GM21786 (cell line): ENCODE results near the gene SEC16B.

Experiments
- ATAC-seq: cut with Tn5 transposase; IDR thresholded peaks from one replicate; pipeline ENCODE4 v1.9.1; 2021; ENCODE audit not compliant: unreplicated experiment

The SEC16B gene

DNA sequence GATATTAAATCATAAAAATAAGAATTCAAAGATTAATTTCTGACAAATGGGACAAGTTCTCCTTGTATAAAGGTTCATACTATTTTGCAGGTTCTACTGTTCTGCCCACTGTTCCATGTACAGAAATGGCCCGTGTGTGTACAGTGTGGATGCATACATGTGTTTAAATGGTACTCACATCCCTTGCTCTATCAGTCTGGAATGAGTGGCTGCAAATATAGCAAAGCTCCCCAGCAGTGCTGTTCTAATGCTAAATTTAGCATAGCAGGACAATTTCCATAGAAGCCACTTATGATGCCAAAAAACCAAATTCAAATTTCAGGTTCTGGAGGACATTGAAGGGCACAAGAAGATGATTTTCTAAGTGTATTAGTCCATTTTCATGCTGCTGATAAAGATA is 9.4 kb upstream of the SEC16B start:
- ATAC-seq = no peak

DNA sequence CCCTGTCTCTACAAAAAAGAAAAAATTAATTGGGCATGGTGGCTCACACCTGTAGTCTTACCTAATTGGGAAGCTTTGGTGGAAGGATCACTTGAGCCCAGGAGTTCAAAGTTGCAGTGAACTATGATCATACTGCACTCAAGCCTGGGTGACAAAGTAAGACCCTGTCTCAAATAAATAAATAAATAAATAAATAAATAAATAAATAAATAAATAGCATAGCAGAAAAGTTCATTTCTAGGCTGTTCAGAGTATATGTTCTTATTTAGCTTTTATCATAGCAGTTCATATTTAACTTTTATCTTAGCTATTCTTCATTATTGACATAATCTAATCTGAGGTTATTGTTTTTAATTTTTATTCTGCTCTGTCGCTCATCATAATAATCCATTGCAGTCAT is 8.7 kb upstream of the SEC16B start:
- ATAC-seq = no peak

DNA sequence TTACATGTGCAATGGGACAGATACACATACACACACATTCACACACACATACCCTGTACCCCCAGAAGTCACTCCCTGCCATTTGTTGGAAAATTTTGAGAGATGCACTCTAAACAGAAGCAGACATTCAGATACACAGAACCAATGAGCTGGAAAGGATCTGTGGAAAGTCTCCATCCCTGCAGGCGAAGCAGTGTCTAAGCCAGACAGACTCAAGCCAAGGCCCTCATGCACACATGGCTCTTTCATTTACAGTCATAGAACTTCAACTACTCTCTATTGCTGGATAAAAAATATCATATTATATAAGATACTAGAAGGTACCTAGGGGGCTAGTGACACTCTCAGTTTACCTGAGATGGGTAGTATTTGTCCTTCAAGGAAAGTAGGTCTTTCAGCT is 7.3 kb upstream of the SEC16B start:
- no peak for ATAC-seq

DNA sequence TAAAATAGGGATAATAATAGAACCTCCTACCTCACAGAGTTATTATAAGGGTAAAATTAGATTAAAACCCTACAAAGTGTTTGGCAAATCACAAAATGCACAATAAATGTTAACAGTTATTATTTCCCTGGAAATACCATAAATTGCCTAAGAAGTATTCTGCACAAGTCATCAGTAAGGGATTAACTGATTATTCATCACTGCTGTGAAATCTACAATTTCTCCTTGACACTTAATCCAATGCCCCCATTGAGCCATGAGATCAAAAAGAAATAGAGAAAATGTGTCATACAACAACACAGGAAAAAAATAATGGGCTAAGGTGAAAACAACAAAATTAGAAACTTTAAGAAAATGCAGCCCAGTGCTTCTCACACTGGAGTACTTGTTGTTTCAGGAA is 6.7 kb upstream of the SEC16B start:
- ATAC-seq = no peak

DNA sequence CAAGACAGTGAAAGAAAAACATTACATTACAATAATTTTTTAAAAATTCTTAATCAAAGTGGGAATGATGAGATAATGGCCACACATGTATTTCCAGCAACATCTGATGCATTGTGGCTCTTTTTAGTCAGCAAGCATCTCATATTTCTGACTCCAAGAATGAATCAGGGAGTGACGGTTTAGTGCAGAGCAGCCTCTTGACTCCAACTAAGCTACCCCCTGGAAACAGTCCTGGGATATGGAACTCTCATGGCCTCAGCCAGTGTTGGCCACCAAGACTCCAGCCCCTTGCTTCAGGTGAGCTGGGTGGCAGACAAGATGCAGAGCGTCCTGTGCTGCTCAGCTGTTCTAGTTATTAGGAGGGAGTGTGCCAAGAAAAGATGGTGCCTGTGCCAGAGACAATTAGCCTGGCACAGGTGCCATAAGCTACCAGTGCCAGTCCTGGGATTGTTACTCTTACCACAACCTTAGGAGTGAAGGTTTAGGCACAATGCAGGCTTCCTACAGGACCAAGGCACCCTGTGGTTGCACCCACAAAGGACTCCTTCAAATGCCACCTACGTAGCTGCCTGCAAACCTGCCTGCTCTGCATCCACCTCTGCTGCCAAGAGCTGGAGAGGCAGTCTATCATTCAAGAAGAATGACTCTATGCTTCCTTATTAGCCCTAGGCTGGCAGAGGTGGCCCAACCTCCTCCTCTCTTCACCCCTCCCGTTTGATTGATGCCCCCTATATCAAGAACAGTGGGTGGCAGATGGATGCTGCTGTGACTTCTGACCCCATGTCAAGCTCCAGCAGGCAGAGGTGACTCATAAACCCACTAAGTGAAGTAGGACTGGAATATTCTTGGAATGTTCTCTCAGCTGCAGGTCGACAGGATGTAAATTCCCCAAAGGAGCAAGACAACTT is 6.0 kb upstream of the SEC16B start:
- no peak for ATAC-seq

DNA sequence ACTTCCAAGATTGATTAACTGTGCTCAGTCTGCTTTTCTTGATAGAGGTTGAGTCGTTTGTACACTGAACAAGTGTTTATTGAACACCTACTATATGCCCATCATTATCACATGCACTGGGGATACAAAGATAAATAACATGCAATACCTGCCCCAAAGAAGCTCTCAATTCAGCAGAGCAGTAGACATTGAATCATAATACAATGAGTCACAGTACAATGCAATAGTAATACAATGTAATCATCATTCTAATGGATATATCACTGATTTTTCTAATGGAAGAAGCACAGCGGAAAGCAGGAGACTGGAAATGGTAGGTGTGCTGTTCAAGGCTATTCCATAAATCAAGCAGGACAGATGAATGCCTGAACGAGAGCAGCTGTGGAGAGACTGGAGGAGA is 3.7 kb upstream of the SEC16B start:
- ATAC-seq = no peak

DNA sequence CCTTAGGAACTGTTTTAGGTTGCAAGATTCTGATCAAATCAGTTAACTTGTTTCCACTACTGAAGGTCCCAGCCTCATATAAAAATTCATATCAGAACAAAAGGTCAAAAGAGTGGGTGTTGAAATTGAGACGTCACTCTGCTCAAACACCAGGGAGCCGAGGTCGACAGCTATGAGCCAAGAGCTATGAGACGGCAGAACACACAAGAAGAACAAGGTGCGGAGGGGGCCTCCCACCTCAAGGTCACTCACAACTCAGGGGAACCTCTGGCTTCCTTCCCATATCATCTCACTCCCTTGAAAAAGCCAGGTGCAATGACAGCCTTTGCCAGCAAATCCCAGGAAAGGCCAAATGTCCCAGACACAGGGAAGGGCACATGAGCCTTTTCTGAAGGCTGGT is 749 bp downstream of the SEC16B start:
- no peak for ATAC-seq

DNA sequence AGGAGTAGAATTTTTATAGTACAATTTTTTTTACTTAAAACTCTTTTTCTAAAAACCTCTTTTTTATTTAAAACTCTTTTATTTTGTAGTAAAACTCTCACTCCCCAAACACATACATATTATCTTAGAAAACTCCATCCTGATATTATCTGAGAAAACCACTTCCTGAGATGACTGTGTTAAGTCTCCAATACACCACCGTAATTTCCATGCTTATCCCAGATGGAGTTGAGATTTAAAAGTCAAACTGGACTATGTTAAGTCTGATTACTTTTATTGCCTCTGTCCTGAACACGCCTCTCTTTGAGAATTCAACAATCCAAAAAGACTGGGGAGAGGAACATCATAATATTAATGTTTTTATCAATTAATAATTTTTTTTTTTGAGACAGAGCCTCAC is 3.7 kb downstream of the SEC16B start:
- ATAC-seq = no peak

DNA sequence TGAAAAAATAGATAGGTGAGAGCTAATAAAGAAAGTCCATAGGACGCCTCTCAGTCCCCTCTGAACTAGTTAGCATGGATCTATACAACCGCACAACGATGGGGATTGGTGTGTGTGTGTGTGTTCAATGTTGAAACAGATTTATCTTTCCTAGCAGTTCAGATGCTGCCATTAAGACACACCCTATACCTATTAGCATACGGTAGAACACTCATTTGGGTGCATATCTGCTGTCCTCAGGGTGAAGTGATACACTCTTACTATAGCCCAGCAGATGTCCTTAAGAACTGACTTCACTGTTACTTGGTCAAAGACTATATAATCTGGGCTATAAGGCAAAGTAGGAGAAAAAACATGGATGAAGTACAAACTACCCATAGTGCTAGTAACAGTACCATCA is 4.6 kb downstream of the SEC16B start:
- no peak for ATAC-seq

DNA sequence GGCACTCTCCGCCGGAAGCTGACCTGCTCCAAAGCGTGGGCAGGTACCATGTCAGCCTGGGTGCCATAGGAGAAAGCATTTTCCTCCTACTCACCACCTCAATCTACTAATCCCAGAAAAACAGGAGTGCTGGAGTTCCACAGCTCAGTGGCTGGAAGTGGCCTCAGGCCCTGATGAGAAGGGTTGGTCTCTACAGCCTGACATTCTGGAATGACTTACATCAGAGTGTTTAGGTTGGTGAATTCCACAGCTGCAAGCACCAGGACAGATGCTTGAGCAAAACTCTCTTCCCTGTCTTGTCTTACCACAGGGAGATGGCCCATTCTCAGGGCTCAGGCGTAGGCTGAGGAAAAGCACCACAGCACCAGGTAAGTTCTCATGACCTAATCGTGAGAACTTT is 5.5 kb downstream of the SEC16B start:
- no peak for ATAC-seq

DNA sequence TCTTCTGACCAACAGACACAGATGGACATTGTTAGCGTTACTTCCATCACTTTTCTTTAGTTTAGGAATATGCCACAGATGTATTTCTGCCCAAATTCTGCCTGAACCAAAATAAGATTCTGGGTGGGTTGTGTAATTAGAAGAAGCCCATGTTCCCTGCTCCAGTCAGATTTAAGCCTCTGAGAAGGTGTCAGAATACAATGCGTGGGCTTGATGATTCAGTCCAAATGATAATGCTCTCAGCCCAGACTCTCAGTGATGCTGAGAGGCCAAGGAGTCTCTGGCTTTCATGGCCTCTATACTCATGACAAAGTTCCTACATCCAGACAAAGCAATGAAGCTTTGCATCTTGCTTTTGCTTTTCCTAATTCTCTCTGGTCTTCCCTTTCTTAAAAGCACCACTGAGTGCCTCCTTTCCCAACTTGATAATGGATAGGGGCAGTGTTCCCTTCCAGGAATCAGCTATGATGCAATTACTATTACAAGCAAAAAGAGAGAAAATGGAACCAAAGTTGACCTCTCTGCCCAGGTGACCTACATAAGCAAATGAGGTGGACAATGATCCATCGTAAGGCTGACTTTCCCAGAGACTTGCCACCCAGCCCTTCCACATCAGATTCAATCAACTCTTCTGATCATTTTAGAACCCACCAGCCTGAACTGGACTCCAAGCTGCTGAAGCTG is 8.8 kb downstream of the SEC16B start:
- ATAC-seq = no peak

DNA sequence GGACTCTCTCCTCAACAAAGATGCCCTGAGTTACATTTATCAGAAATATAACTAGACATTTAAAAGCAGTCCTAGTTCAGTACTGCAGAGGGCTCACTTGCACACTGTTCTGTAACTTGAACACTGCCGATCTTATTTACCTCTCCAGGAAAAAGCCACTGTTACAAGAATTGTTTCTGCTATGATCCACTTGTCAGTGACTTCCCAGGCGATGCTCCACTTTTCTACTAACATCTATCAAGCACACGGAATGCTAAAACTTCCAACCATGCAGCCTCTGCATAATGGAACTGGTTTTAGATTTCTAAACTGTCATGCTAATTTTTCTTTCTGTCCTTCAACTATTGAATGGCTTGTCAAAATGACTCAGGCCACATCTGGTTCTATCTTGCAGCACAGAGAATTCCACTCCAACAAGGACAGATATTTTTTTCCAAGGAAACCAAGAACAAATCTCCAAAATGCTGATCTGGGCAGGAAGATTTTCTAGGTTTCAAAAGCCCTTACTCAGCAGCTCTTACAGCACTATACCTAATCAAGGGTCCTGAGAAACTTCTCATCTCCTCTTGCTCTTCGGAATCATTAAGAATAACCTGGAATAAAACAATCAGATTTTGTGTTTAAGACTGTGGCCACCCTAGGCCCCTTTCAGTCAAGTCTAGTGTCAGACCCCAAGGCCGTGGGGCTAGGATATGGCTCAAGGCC is 9.9 kb downstream of the SEC16B start:
- no peak for ATAC-seq

DNA sequence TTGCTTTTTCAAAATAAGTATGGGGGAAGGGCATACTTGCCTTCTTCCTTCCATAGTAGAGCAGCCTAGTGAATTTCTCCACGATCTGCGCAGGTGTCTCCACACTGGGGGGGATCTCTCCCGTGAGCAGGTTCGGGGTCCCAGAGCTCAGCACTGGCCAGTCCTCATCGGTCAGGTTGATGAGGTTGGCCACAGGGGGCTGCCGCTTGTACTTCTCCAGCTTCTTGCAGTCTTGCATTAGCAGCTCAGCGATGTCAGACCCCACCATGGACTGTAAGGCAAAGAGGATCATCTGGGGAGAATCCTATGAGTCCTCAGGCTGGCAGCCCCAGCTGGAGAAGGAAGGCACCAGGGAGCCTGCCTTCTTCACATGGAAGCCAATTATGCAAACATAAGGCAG is 11.8 kb downstream of the SEC16B start:
- no peak for ATAC-seq

DNA sequence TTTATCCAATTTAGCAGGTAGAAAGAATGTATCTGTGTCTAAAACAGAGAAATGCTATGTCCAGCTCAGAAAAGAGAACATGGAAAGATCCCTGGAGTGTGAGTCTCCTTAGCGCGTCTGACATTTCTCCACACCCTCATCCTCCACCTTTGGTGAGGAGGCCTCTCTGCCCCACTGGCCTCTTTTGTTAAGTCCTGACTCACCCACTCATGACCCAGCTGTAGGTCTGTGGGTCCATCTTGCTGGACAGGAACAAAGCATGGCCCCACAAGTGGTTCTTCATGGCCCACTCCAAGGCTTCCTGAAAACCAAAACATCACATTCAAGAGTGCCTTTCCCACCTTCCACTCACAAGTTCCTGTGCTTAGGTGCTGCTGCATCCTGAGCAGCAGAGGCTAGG is 15.8 kb downstream of the SEC16B start:
- ATAC-seq = no peak

DNA sequence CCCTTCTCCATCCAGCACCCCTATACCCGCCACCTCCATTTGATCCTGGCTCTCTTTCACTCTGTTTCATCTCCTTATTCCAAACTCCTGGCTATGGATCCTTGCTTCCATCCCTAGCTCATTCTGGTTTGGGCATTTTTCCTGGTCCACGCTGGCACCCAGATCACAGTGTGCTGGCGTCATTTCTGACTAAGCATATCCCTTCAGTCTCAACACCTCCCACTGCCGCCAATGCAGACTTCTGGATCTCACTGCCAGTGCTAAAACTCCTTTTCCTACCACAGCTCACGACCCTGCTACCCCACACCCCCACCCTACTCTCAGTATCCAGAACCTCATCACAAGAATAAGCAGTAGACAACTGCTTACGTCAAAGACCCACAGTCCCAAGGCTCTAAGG is 16.3 kb downstream of the SEC16B start:
- ATAC-seq = no peak

DNA sequence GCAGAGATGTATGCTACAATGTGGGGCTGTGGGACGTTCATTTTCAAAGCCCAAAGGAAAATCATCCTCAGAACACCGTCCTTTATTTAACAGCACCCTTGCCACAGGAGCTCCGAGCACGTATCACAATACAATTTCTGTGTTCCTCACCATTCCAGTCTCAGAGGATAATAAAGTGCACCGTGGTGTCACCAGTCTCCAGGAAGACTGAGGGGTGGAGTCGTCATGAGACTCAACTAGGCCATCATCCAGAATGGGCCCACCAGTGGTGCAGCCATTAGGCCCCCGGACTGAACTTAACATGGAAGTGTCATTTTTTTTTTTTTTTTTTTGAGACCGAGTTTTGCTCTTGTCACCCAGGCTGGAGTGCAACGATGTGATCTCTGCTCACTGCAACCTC is 17.2 kb downstream of the SEC16B start:
- no peak for ATAC-seq

DNA sequence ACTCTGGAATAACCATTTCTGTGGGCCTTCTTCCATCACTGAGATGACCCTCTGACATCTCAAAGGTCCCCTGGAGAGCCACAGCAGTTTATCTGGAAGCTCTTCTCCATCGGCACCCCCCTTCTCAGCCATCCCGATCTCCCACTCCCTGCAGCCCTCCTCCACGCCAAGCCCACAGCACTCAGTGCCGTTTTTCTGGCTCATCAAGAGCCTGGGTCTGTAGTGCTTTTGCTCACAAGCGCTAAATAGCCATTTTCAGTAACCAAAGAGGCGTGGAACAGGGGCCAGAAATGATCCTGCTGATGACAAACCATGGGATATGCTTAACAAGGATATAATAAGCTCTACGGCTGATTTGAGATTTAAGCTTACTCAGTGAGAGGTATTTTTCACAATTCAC is 17.6 kb downstream of the SEC16B start:
- no peak for ATAC-seq

DNA sequence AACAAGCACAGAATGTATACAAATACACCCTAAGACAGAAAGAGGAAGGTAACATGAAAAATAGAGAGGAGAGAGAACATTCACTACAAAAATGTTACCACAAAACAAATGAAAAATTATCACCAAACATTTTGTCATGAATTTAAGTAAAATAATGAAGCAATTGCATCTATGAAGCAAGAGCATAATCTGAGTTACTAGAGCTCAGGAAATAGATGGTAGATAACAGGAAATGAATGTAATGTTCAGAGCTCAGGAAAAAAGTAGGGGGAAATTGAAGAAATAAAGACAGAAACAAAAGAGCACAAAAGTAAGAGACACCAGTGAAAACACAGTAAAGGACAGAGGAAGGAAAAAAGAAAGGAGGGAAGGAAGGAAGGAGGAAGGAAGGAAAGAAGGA is 19.4 kb downstream of the SEC16B start:
- no peak for ATAC-seq

DNA sequence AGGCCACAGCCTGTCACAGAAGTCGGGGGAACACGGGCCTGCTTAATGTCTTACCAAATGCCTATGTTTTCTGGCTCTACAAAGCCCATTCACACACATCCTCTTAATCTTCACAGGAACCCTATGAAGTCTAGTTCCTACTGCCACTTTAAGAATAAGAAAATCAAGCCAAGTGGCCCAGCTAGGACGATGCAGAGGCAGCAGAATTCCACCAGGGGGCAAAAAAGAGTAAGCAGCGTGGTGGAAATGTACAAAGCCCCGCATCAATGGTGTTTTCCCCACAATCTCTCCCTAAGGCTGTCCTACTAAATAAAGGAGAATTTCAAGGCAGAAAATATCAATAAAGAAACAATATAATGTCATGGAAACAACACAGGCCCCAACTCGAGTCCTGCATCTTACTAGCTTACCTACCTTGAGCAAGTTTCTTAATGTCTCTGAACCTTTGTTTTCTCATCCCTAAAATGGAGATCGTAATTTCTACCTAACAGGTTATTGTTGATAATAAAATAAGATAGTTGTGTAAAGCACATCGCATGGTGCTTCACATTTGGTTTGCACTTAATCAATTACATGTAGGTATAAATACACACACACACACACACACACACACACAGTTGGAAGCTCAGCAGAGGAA is 21.4 kb downstream of the SEC16B start:
- ATAC-seq = peak; percentile 82

DNA sequence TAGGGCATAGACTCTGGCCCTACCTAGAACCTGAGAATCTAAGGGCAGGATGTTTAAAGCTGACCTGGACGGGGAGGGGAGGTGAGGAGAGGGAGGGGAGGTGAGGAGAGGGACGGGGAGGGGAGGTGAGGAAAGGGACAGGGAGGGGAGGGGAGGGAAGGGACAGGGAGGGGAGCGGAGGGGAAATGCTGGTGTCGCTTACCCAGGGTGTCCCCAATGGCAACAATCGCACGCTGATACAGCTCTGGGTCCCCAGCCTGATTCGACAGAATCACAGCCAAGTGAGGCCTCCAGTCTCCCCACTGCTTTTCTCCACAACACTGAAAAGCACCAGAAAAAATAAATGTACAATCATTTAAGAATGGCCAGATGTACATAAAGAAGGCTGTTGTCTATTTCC is 22.2 kb downstream of the SEC16B start:
- ATAC-seq = no peak

DNA sequence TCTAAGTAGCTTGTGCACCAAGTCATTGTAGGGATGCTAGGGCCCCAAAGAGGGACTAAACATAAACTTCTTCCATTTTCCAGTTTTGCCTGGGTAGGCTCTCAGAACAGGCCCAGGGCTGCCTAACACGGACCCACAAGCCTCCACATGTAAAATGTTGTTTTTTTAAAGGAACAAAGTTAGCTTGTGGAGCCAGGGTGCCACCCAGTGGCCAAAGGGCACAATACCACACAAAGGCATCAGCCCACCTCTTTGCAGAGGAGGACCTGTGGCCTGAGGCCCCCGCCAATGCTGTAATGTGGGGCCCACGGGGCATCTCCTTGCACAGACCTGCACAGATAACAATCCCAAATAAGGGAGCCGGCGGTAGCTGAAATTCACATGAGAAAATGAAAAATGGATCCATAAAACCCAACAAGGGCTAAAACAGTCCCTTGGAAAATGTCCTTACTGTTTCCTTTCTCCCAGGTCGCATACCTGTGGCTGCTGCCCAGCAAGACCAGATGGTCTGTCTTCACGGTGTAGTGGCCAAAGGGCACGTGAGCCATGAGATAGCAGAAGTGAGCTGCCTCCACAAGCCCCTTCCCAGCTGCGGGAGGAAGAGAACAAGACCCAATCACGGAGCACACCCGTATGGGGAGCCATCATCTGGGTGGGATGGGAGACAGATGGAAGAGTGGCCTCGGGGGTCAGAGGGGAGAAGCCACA is 23.8 kb downstream of the SEC16B start:
- ATAC-seq = peak; percentile 74
